HG03175 (cell line): ENCODE data around the gene PTRH2.
A peak's percentile ranks its signal among the peaks of the same experiment; 100 is the strongest.

ENCODE experiments used
- ATAC-seq: cut with Tn5 transposase; IDR thresholded peaks from one replicate; pipeline ENCODE4 v1.9.1; 2021; ENCODE audit warnings: mild to moderate bottlenecking, moderate library complexity; ENCODE audit not compliant: unreplicated experiment

The PTRH2 gene

DNA sequence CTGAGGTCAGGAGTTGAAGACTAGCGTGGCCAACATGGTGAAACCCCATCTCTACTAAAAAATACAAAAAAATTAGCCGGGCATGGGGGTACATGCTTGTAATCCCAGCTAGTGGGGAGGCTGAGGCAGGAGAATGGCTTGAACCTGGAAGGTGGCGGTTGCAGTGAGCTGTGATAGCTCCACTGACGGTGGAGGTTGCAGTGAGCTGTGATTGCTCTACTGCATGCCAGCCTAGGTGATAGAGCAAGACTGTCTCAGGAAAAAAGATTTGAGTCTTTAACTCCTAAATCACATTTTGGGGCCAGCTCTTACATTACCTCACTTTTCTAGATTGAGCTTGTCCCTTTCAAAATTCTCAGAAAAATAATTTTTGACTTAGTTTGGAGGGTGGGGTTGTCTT lies 15.4 kb upstream of the PTRH2 start:
- ATAC-seq: no peak

DNA sequence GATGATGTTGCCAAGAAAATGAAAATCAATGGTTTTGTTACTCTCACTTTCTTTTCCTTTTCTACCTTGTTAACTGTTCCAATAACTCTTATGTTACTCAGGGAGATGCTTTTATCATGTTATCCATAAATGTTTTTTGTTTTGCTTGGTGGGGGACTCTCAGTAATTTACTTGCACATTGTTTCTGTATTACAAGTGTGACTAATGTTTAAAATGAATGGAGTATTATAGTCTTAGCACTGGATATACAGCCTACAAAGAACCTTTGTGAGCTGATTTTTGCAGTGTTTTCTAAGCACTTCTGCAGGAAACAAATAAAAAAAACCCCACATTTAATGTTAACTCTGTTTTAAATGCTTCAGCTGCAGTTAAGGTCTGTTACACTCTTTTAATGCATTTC lies 12.3 kb upstream of the PTRH2 start:
- ATAC-seq: no peak

DNA sequence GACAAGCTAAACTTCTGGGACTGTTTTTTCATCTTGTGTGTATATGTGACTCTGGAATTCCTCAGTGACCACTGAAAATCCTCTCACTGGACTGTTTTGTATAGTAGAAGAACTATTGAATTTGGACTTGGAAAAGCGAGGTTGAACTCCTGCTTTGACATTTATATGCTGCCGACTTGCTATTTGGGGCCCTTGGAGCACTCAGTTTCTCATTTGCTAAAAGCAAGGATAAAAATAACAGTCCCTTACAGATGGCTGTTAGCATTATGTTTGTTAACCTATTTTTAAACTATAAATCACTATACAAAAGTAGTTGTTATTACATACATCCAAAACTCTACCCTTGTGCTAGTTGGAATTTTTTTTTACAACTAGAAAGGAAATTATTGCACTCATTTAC lies 9.2 kb upstream of the PTRH2 start:
- no peak for ATAC-seq

DNA sequence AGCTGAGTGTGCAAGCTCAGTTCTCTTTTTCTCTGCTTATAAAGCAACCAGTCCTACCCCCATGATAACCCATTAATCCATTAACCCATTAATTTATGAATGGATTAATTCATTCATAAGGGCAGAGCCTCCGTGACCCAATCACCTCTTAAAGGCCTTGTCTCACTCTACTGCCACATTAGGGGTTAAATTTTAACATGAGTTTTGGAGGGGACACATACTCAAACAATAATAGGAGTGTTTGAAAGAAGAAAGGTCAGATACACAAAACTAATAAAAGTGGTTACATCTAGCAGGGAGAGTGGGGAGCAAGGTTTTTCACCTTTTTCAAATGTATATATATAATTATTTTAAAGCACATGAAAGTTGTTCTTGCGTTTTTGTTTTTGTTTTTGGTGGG lies 7.0 kb upstream of the PTRH2 start:
- ATAC-seq: no peak

DNA sequence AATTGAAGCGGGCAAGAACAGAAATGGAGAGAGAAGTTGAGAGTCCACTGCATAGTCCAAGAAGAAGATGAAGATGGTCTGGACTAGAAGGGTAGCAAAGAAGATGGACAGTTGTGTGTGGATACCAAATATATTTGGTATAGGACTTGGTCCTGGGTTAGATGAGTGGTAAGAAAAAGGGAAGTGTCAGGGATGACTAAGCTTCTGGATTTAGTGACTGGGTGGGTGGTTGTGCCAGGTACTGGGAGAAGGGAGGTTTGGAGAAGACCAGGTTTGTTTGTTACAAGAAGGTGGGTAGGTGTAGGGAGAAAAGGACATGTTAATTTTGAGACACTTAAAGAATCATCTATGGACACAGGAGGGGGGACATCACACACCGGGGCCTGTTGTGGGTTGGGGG lies 5.6 kb upstream of the PTRH2 start:
- no peak for ATAC-seq

DNA sequence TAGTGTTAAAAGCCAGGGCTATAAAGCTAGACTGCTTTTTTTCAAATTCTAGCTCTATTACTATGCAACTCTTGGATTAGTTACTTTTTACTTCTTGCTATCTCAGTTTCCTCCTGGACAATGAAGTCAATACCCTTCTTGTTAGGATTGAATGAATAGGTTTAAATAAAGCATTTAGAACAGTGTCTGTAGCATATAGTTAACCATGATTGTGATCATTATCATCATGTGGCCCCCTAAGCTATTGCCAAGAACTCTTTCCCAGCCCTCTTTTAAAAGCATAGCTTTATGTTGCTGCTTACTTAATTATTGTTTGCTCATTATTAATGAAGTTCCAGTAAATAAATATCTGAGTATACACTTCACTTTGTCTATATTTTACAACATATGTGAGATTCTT lies 4.7 kb upstream of the PTRH2 start:
- ATAC-seq: no peak

DNA sequence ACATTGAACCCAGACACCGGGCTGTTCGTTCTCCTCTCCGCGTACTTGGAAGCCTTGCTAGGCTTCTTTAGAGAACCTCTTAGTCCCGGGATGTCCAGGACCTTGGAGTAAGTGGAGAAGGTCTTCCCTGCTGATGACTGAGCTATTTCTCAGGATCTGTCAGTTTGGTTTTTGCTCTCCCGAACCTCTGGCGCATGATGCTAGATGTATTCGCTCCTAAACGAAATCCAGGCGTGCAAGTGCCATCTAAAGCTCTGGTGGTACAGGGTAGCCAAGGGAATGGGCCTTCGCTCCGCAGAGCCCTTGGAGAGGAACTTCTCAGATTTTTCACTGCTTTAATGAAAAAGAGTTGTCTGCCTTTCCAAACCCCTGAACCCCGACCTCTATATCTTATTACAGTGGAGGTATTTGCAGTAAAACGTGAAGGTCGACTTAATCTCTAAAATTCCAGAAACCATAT lies 771 bp upstream of the PTRH2 start:
- no peak for ATAC-seq

DNA sequence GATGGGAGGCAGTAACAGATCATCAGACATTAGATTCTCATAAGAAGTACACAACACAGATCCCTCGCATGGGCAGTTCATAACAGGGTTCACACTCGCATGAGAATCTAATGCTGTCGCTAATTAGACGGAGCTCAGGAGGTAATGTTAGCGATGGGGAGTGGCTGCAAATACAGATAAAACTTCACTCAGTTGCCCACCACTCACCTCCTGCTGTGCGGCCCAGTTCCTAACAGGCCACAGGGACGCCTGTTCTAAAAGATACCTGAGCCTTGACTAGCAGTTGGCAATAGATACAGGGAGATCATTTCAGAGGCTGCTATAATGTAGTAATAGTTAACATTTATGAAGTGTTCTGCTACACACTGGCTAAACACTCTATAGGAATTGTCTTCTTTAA lies 4.9 kb downstream of the PTRH2 start:
- ATAC-seq: no peak

DNA sequence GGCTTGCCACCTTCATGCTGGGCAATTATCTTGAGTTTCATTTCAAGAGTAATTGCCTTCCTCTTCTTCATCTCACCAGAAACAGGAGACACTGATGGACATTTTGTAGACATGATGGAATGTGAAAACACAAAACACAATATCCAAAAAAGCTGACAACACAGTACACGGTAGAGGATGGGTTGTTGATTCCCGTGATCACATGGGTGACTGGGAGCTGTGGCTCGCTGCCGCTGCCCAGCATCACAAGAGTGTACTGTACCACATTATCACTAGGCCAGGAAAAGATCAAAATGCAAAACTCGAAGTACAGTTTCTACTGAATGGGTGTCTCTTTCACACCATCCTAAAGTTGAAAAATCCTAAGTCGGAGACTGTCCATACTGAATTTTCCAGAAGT lies 7.4 kb downstream of the PTRH2 start:
- no peak for ATAC-seq

DNA sequence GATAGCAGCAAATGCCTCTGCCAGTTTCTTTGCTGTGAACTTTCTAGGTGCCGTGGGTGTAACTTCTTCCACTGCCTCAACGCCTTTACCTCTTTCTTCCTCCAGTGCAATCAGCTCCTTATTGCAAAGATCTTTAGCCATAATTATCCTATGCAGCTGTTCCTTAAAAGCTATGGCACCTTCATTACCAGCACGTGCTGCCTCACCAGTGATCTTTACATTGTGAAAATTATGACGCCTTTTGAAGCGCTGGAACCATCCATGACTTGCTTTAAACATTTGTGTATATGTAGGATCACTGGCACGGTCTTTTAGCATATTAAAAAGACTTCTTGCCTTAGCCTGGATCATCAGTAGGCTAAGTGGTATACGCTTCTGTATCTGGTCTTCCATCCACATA lies 8.0 kb downstream of the PTRH2 start:
- ATAC-seq: no peak

DNA sequence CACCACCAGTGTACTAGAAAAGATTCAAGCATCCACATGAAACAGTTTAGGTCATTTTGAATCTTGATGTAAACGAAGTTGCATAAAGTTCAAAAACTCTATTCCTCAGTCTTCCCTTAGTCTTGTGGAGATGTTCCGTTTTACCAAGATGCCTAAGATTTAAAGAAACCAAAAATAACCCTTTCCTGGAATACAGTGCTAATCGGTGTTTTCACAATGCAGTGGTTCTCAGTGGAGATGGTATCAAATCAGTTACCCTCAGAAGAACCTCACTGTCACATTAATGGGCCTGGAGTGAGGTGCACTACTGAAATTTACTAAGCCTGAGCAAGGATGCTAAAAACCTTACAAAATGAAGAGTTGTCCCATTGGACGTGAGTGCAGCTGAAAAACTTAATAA lies 9.1 kb downstream of the PTRH2 start:
- ATAC-seq: no peak

DNA sequence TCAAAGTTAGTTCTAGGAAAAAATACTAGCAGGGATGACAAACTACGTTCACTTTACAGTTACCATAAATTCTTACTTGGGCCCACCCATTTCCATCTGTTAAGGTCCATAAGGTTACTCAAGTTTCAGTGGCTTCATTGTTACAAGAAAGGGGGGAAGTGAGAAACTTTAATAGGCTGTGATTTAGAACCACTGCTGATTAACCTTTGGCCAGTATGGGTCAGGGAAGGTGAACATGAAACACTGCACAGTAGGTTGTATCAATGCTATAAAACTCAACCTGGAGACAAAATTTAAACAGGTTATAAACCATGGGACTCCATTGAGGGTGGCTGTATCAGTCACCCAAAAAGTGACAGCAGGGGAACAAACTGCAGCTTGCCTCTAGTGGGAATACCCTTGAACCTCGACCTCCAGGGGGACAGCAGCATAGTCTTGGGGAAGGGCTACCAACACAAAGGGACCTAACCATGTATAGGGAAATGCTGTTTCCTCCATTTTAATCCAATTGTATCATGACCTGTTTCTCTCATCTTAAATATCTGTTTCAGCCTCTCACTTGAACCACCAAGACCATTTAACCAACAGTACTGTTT lies 10.4 kb downstream of the PTRH2 start:
- ATAC-seq: peak; percentile 39

DNA sequence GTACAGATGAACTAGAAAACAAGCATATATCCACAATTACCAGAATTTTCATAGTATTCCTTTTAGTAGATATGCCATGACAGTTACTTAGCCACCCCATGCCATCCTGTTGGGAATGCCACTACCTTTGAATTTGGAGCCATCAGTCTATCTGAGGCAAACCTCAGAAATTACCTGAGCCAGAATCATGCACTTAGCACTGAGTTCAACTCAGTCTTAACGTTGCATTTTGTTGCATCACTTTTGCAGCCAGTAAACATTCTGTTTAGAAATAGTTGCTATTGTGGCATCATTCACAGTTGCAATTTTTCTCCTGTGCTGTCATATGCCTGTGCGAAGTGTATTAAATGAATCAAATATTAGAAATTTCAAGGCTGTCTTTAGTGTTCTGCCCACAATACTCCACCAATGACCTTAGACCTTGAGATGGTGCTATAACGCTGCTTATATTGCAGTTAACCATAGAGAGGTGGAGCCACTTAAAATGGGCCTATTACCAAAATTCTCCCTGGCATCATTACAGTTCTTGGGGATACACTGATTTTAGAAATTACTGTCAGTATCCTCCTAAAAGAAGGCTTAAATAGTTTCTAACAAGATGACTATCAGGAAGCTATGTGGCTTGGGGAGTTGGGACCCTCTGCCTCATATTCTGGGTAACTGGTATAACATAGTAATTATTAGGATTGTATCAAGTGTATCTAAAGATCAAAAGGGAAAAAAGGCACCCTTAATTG lies 11.1 kb downstream of the PTRH2 start:
- ATAC-seq: no peak

DNA sequence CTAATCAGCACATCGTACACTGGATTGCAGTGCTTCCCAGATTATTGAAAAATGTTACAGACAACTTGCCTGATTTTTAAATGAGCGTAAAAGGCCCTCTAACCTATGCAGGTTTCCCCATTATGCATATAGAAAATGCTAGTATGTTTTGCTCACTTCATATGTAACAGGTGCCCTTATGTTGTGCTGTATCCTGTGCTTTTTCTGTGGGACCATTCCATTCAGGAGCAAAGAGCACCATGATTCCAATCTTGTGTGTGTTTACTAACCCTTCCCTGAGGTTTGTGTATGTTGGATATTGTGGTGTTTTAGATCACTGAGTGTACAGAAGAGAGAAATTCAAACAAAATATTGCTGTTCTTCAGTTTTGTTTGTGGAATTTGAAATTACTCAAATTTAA lies 12.9 kb downstream of the PTRH2 start:
- ATAC-seq: no peak

DNA sequence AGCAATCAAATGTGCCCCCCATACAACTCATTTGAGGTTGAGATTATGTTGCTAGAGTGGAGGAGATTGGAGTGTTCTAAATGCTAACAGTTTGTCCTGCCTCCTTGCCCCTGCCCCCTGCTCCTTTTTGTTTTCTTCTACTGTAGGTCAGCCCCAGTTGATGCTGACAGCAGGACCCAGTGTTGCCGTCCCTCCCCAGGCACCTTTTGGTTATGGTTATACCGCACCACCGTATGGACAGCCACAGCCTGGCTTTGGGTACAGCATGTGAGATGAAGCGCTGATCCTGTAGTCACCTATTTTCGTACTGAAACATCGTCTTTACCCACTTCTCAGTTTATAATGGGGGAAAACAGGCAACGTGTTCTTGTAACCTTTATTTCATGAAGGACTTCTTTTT lies 13.6 kb downstream of the PTRH2 start:
- ATAC-seq: no peak

DNA sequence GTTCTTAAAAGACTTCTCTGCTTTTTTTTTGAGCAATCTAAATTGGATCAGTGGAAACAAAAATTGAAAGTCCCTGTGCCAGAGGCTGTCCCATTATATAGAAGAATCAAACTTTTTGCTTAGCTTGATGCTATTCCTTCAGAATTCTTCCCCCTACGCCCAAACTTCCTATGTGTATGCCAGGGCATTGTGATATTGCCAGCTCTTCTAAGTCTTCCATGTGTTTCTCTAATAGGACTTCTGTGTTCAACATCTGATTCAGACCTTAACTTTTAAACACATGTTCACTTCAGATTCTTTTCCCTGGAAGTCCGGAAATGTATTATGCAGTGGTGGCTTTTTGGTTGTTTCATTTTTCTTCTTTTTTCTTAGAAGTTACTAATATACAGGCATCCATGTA lies 18.7 kb downstream of the PTRH2 start:
- no peak for ATAC-seq

DNA sequence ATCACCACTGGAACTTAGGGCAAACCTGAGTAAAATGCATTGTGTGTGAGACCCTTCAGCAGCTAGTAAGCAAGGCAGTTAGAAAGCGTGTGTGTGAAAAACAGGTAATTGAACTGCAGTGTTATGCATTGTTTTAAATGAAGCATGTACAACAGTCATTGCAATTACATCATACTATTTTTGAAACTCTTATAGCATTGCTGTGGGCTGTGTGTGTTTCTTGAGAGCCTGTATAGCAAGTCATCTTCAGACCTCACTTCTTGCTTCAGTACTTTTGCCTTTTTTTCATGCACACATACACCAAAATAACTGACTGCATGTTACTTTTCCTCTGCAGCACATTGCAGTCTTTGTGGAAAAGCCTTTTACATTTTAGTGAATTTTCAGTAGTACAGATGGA lies 19.2 kb downstream of the PTRH2 start:
- no peak for ATAC-seq

DNA sequence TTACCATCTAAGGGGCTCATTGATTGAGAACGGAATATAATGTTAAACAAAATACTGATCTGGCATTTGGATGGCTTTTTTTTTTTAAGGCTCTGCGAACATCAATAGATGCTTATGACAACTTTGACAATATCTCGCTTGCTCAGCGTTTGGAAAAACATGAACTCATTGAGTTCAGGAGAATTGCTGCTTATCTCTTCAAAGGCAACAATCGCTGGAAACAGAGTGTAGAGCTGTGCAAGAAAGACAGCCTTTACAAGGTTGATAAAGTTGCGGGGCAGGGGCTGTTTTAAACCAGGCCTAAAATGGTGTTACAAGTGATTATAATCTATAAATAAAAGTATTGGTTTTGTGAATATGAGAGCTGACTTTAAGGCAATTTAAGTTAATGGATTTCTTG lies 22.3 kb downstream of the PTRH2 start:
- no peak for ATAC-seq

DNA sequence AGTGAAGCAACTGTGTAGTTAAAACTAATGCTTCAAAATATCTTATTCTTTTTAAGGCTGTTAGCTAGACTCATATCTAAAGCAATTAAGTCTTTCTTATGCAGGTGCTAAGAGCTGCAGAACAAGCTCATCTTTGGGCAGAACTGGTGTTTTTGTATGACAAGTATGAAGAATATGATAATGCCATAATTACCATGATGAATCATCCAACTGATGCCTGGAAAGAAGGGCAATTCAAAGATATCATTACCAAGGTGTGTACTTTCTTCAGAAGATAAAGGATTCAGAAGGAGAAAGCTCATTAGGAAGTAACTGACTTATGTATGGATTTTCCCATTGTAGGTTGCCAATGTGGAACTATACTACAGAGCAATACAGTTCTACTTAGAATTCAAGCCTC lies 23.9 kb downstream of the PTRH2 start:
- ATAC-seq: no peak

DNA sequence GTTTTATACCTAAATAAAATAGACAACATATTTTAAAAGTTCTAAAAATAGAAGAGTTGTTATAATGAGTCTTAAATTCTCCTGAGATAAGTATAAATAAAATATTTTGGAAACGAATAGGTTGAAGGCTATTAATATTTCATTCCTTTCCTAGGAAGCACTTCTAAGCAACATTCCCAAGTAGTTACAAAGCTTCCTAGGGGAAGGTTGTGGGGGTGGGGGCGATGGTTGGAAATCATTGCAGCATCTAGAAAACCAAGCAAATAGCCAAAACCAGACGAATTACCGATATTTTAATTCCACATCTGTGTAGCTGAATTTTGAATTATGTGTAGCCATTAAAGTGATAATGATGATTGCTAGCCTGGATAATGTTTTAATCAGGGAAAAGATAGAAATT lies 26.9 kb downstream of the PTRH2 start:
- ATAC-seq: no peak

DNA sequence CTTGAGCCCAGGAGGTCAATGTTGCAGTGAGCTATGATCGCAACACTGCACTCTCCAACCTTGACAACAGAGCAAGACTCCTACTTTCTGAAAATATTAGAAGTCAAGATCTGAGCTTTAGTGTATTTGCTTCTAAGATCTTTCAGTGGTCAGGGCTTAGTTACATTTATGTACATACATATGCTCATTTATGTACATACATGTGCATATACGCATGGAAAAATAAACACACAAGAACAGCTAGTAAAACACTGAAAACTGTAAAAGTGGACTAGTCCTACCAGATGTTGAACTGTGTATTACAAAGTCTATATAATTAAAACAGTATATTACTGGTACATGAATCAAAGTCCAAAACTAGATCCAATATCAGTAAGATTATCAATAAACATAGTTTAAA lies 28.3 kb downstream of the PTRH2 start:
- no peak for ATAC-seq

DNA sequence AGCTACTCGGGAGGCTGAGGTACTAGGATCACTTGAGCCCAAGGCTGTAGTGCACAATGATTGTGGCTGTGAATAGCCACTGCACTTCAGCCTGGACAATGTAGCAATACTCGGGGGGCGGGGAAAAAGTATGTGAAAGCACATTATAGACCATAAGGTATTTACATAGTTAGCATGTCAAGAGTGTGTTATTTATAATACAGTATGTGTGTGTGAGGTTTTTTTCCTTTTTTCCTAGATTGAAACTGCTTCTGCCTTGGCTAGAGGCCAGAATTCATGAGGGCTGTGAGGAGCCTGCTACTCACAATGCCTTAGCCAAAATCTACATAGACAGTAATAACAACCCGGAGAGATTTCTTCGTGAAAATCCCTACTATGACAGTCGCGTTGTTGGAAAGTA lies 30.5 kb downstream of the PTRH2 start:
- ATAC-seq: no peak

DNA sequence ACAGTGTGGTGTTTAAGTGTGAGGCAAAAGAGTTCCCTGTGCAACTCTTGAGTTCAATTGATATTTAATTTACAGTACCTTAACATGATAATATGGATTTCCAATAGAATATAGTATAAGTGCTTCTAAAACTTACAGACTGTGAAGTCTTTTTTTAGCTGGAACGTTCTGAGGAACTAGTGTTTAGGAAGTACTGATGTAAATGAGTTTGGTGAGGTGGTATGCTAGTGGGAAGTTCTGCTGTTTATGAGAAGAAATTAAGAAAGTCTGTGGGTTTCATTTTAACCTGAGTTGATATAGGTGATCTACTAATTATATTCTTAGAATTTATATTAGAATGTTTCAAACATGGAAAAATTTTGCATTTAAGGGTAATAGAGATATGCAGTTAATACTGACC lies 32.0 kb downstream of the PTRH2 start:
- no peak for ATAC-seq
